Stimulated activated CD4-positive, alpha-beta T cell treated with anti-CD3 and anti-CD28 coated beads, Interleukin-1b, Interleukin-23, amount 100 ng/mL, for 4 hours (primary cell): ENCODE results near the gene CHMP6.

Source experiments
- DNase-seq, 2 donors: peaks; one replicate each; pipeline ENCODE4 v3.0.0-alpha.2; 2020; ENCODE audit warnings: low read depth in 2 of 2

Gene CHMP6

GRCh38 chr17:81043319-81043724 is 51.7 kb downstream of the CHMP6 start:
- DNase-seq = no peak

GRCh38 chr17:81043725-81044427 is 52.2 kb downstream of the CHMP6 start:
- no peak for DNase-seq

- DNase-seq = no peak
These were observed 52.8 kb downstream of the CHMP6 start for GRCh38 chr17:81044428-81044763.

- DNase-seq = no peak
These were observed 53.3 kb downstream of the CHMP6 start for GRCh38 chr17:81044764-81045589.

GRCh38 chr17:81045590-81046095 is 54.0 kb downstream of the CHMP6 start:
- DNase-seq = no peak

GRCh38 chr17:81046132-81046769 is 54.6 kb downstream of the CHMP6 start:
- DNase-seq = no peak

- no peak for DNase-seq
These were observed 55.2 kb downstream of the CHMP6 start for GRCh38 chr17:81046770-81047359.

- no peak for DNase-seq
These were observed 57.3 kb downstream of the CHMP6 start for GRCh38 chr17:81048827-81049371.

GRCh38 chr17:81049372-81049911 is 57.8 kb downstream of the CHMP6 start:
- DNase-seq = no peak
